AML-193 (cell line): ENCODE measurements around the gene CTCFL.
"Not testable (repeated sequence)": the region's sequence is repeated elsewhere in the genome, so short reads cannot be mapped to it uniquely, and the experiment has no call there.

Source experiments
- DNase-seq, 2 experiments: peaks; one replicate each; lab custom pipeline; 2025; lab: John Stamatoyannopoulos, UW

CTCFL gene

GRCh38 chr20:57482148-57482547 lies 42.8 kb downstream of the CTCFL start:
- no peak for DNase-seq

GRCh38 chr20:57481281-57481711 lies 43.6 kb downstream of the CTCFL start:
- no peak for DNase-seq

- peak in 1 of 2 experiments; percentile 18 for DNase-seq
These were observed 44.3 kb downstream of the CTCFL start for GRCh38 chr20:57480444-57481160.

DNA sequence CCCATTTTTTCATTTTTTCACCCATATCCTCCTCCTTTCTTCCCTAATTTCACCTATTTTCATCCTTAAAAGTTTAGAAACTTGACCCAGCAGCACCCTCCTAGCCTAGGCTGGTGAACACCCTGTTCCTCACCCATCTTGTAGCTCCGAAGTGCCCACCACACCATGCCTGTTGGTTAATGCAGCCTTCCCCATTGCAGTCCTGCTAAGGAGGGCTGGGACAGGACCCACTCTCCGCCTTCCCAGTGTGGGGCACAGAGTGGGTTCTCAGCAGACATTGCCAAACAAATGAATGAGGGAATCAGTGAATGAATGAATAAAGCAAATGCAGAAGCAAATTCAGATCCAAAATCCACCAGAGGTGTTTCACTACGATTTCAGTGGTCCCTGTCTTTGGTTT lies 45.7 kb downstream of the CTCFL start:
- DNase-seq = no peak

- DNase-seq = no peak
These were observed 46.8 kb downstream of the CTCFL start for GRCh38 chr20:57478176-57478575.

DNA sequence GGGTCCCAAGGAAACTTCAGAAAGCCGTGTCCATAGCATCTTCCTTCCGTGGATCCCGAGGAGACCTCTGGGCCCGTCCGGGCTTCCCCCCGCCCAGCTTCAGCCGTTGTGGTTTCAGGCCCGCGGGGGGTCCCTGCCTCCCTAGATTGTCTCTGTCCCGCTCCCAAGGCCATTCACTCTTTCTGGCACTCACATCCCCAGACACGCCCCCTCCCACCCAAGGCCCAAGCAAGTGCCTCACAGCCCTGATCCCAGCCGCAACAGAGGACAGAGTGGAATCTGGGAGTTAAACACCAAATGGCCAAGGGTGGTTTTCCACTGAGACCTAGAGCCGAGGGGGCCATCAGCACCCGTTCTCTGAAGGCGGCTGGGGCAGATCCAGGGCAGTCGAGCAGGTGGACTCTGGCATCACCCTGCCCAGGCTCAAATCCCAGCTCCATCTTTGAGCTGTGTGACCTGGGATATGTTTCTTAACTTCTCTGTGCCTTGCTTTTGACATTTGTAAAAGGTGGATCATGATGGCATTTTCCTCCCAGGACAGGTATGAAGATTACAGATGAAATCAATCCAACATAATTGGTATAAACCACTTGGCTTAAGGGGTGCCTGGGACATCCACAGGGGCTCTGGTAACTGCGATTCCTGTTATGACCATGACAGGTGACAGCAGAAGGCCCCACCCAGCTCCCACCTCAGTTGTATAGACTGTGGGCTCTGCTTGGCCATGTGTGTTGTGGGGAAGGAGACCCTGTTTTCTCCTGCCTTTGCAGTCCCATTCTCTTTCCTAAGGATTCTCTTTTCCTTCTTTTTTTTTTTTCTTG lies 48.1 kb downstream of the CTCFL start:
- no peak for DNase-seq

GRCh38 chr20:57476084-57476526 lies 48.8 kb downstream of the CTCFL start:
- DNase-seq = peak; percentile 68 to 75

DNA sequence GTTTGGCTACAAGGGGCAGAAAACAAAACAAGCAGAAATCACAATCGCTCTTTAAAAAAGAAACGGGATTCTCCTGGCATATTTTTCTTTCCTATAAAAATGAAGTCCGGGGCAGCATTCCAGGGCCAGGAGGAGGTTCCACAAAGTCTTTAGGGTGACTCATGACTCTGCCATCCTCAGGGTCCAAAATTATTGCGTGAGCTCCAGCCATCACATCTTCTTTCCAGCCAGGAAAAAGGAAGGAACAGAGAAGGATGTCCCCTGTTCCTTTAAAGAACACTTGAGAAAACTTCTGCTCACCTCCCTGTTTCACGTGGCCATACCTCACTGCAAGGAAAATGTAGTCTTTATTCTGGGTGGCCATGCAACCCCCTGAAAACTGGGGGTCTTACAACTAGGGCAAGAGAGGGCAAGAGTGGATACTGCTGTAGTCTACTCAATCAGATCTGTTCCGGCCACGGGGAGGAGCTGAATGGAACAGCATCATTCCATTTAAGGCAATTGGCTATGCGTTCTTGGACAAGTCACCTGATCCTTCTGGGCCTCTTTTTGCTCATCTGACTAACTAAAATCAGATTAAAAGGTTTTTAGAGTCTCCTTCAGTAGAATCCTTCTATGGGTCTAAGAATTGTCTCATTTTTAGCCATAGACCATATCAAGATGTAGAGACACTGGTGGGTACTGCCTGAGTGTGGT lies 49.4 kb downstream of the CTCFL start:
- DNase-seq = no peak

- no peak for DNase-seq
These were observed 50.1 kb downstream of the CTCFL start for GRCh38 chr20:57474816-57475215.

- no peak for DNase-seq
These were observed 50.7 kb downstream of the CTCFL start for GRCh38 chr20:57474205-57474604.

DNA sequence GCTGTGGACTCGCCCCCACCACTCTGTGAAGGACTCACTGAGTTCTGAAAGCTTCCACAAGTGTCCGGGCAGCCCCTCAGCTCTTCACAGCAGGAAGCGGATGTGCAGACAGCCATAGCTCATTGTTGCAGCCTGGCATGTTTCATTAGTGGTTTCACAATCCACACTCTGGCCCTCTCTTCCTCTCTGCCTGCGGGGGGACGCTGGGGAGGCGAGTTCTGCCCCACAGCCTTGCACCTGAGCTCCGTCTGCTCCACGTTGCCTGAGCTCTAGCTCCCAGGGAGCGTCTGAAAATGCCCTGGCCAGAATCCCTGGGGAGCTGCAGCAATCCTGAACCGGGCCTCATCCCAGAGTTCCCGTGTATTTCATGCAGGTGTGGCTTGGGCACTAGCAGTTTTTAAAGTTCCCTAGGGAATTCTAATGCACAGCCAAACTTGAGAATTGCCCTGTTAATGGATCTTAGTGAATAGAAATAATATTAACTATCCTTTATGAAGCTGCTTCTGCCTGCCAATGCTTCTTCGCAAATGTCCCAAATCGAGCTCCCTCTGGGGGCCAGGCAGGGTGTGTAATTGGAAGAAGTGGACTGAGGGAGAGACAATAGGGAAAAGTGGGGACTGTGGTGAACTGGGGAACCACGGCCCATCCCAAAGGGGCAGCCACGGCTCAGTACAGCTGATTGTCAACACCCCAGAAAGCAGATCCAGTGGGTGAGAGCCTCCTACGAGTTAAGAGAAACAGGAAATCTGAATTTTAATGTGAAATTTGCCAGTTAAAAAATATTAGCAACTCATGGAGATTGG lies 51.5 kb downstream of the CTCFL start:
- DNase-seq = peak; percentile 86 to 87

DNA sequence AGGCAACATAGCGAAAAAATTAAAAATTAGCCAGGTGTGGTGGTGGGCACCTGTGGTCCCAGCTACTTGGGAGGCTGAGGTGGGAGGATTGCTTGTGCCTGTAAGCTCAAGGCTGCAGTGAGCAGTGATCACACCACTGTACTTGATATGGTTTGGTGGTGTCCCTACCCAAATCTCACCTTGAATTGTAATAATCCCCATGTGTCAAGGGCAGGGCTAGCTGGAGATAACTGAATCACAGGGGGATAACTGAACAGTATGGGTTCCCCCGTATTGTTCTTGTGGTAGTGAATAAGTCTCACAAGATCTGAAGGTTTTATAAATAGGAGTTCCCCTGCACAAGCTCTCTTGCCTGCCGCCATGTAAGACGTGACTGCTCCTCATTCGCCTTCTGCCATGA lies 52.5 kb downstream of the CTCFL start:
- not testable (repeated sequence) for DNase-seq

DNA sequence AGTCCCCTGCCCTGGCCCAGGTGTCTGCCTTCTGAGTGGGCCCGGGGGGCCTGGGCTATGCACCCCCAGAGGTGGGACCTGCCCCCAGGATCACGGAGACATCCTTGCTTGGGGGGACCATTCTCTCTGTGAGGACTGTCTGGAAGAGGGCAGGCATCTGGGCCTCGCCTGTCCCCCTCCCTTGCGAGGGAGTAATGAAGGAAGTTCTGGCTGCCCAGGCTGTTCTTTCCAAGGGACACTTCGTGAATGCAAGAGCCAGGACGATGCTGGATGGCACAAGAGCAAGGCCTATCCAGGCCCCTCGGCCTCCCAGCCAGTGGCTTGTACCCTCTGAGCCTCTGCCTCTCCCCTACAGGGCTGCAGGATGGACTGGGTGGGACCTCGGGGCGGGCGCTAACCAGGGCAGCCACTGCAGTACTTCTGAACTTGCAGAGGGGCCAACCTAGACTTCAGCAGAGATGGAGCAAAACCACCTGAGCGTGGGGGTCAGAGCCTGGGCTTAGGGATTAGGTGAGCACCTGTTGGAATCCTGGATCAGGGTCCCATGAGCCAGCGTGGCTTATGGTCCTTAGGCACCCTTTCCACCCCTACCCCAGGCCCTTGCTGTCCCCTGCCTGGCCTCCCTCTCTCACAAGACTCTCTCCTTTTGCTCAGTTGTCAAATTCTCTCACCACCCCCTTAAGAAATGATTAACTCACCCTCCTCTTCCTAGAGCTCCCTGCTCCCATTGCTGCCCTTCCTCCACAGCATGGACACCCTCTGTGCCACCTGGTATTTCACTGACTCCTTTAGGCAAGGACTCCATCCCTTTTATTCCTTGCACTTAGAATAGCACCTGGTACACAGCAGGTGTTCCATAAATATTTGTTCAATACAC lies 53.2 kb downstream of the CTCFL start:
- DNase-seq = no peak

DNA sequence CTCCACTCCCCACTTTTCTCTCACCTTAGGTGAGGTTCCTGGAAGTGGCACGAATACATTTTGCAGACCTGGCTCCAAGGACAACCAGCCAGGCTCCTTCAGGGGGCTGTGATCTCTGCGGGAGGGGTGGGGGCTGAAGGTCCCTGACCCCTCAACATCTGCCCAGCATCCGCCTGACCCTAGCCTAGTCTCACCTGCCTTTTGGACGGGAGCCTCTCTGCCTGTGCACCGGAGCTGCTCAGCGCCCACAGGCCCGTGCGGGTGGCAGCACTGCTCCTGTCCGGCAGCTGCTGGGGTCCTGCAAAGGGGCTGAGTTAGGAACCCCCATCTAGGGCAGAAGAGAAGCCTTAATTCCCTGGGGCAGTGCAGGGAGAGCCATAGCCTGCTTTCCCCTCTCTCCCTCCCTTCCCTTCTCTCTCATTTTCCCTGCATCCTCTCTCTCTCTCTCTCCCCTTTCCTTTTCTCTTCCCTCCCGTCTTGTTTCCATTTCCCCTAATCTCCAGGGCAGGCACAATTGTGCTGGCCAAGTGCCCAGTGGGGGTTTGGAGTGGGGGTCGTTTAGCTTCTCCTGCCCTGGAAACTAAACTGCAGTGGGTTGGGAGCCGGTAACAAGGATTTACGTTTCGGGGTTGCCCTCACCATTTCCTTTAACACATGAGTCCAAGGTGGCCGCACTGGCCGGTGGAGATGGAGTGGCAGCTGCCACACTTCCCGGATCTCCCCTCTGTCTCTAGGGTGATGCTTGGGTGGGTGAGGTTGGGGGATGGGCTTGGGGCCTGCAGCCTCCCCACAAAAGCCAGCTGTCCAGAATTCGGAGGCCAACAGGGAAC lies 54.1 kb downstream of the CTCFL start:
- DNase-seq = no peak

DNA sequence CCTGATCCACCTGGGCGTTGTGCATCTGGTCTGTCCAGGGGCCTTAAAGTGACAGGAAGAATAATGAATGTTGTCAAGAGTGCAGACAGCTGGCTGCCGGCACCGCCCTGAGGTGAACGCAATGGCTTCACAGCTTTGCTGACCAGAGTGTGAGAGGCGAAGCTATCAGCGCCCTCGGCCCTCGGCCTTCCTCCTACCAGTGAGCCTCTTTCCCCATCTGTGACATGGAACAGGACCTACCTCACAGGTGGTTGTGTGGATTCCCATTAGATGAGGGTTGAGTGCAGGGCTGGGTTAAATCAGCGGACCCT lies 54.8 kb downstream of the CTCFL start:
- no peak for DNase-seq

GRCh38 chr20:57469418-57470211 lies 55.3 kb downstream of the CTCFL start:
- DNase-seq = no peak

DNA sequence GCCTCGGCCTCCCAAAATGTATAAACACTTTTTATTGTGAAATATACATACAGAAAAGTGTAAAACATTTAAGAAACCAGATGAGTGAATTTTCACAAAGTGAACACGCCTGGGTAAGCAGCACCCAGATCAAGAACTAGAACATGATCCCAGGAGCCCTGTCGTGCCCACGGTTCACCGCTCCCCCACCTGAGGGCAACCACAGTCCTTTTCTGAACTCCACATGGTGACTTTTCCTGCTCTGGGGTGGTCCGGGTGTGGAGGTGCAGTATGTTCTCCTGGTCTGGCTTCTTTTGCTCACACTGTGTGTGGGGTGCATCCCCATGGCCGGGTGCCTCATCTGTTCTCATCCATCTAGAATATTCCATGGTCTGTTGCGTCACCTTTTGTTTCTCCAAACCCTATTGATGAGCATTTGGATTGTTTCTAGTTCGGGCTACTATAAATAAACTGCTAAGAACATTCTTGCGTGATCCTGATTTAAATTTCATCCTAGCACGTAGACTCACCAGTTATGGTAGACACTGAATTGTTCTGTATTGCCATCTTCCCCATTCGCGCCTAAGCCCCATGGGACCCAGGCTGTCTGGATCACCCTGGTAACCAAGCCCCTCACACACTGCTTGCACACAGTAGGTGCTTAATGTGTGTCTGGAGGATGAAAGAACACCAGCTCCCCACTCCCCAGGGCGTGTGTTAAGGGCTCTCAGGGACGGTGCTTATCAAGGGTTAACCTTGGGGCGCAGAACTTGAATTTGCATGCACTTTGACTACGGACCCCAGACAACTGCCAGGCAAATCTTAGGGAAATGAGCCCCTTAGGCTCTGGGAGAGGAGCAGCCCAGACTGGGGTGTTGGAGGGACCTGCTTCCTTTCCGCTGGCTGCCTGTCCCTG lies 56.2 kb downstream of the CTCFL start:
- no peak for DNase-seq

GRCh38 chr20:57467742-57468141 lies 57.2 kb downstream of the CTCFL start:
- no peak for DNase-seq
